Muscle layer of duodenum (tissue), 2 donors: ENCODE measurements around the gene HID1.
"Not testable (repeated sequence)": the region's sequence is repeated elsewhere in the genome, so short reads cannot be mapped to it uniquely, and the experiment has no call there.

Experiments used
- H3K27ac ChIP-seq: one replicate; pipeline ENCODE4 v1.7.0; 2013; ENCODE audit warnings: mild to moderate bottlenecking, low read length
- H3K27me3 ChIP-seq: one replicate; pipeline ENCODE4 v1.7.0; 2013; ENCODE audit warnings: low read depth, mild to moderate bottlenecking, control low read depth, low read length
- H3K36me3 ChIP-seq, 2 donors: one replicate each; pipeline ENCODE4 v1.7.0; 2013; ENCODE audit warnings: low read length in 2 of 2, control low read depth in 1 of 2, mild to moderate bottlenecking in 1 of 2; ENCODE audit not compliant: insufficient read depth in 2 of 2, control insufficient read depth in 1 of 2
- H3K4me1 ChIP-seq, 2 donors: one replicate each; pipeline ENCODE4 v1.7.0; 2013; ENCODE audit warnings: low read length in 2 of 2, mild to moderate bottlenecking in 2 of 2, control low read depth in 1 of 2, moderate library complexity in 1 of 2; ENCODE audit not compliant: insufficient read depth in 2 of 2, control insufficient read depth in 1 of 2
- H3K4me3 ChIP-seq, 2 donors: one replicate each; pipeline ENCODE4 v1.7.0; 2013; ENCODE audit warnings: low read length in 2 of 2, low read depth in 1 of 2, mild to moderate bottlenecking in 1 of 2
- H3K9me3 ChIP-seq, 2 donors: one replicate each; pipeline ENCODE4 v1.7.0; 2013; ENCODE audit warnings: low read length in 2 of 2, control low read depth in 1 of 2, mild to moderate bottlenecking in 1 of 2; ENCODE audit not compliant: control insufficient read depth in 1 of 2
- donor health status: healthy.

The HID1 gene

DNA sequence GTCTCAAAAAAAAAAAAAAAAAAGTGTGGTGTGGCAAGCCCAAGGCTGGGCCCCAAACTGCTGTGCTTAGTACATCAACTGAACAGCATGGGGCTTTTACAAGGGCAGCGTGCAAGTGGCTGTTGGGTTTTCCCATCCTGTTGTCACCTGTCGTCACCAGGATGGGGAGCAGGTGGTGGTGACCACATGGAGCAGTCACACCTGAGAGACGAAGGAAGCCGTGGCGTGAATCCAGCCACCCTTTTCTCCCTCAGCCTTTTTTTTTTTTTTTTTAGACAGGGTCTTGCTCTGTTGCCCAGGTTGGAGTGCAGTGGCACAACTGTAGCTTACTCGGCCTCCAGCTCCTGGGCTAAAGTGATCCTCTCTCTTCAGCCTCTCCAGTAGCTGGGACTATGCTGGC lies 35.8 kb upstream of the HID1 start:
- no peak overlapping the region for H3K4me3 ChIP-seq
- H3K36me3 ChIP-seq, result peaks cover 0 to 21% of the 10 kb centered on the region in 2 donors
- no peaks in the 10 kb centered on the region for H3K27me3 ChIP-seq
- no peaks in the 10 kb centered on the region for H3K9me3 ChIP-seq
- no peak overlapping the region for H3K27ac ChIP-seq
- H3K4me1 ChIP-seq, result peaks cover 7 to 23% of the 10 kb centered on the region in 2 donors

DNA sequence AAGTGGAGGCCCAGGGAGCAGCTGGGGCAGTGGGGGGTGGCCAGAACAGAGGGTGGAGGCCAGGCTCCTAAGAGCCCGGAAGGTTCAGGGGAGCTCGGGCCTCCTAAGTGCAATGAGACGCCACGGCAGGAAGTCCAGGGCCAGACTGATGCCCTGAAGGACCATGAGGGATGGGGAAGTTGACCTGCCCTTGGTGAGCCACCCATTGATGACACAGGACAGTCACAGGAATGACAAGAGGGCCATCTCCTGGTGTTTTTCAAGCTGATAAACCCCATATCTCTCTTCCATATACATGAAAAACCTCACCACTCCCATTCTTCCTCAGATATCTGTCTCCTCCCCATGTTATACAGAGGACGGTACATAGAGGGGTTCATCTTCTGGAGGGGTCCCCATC lies 34.1 kb upstream of the HID1 start:
- no peak overlapping the region for H3K27ac ChIP-seq
- H3K36me3 ChIP-seq, result peaks cover 10 to 38% of the 10 kb centered on the region in 2 donors

DNA sequence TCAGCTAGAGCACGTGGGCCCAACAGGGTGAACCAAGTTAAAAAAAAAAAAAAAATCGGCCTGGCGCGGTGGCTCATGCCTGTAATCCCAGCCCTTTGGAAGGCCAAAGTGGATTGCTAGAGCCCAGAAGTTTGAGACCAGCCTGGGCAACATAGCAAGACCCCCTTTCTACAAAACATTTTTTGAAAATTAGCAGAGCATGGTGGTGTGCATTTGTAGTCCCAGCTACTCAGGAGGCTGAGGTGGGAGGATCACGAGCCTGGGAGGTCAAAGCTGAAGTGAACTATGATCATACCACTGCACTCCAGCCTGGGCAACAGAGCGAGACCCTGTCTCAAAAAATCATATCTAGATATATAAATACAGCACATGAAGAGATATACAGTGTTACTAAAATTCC lies 33.5 kb upstream of the HID1 start:
- H3K9me3 ChIP-seq, H3K27me3 ChIP-seq, H3K4me1 ChIP-seq, H3K27ac ChIP-seq, H3K4me3 ChIP-seq: not testable (repeated sequence)
- H3K36me3 ChIP-seq, result peaks cover 14 to 44% of the 10 kb centered on the region in 2 donors

More for the DNA sequence above, 34.1 kb upstream of the HID1 start:
- peaks cover 5 to 13% of the 10 kb centered on the region in 2 donors for H3K4me1 ChIP-seq
- no peak overlapping the region for H3K4me3 ChIP-seq
- no peaks in the 10 kb centered on the region for H3K27me3 ChIP-seq
- H3K9me3 ChIP-seq, result no peaks in the 10 kb centered on the region

DNA sequence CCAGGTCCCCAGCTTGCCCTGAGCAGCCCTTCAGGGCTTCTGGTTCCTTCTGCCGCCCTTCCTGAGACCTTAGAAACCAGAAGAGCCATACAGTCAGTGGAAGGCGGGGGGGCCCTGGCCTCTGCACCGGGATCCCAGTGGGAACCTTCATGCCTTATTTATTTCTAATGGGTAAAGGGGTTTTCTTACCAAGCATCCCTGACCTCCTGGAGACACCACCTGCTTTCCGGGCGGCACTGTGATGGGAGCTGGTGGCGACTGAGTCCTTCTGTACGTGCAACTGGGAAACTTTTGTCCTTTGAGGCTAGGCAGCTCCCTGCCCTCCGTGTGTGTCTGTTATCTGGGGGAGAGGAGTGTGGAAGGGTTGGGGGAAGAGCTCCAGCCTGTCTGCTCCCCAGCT lies 32.7 kb upstream of the HID1 start:
- H3K36me3 ChIP-seq, result peaks cover 14 to 44% of the 10 kb centered on the region in 2 donors
- no peak overlapping the region for H3K27ac ChIP-seq
- H3K27me3 ChIP-seq, result no peaks in the 10 kb centered on the region
- H3K4me3 ChIP-seq, result no peak overlapping the region
- H3K9me3 ChIP-seq, result no peaks in the 10 kb centered on the region
- H3K4me1 ChIP-seq, result no peaks in the 10 kb centered on the region

DNA sequence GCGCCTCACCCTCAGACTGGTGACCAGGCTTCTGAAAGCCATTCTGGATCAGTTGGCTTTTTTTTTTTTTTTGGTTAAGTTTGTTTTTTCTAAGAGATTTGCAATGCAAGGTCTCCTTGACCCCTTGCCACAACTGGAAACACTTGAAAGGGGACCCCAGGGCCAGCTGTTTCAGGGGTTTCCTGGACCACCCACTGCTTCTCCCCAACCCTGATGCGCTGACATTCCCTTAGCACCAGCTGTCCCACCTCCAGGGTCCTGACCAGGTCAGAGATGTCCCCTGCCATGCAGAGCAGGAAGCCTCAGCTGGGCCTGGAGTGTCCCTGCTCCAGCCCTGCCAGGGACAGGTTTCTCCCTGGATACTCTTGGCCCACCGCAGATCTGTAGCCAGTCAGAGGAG lies 31.8 kb upstream of the HID1 start:
- Histone ChIP-seq H3K4me1 (no peaks in the 10 kb centered on the region), H3K9me3 (no peaks in the 10 kb centered on the region), H3K27me3 (no peaks in the 10 kb centered on the region), H3K4me3 (no peak overlapping the region), H3K36me3 (peaks cover 17 to 49% of the 10 kb centered on the region in 2 donors), H3K27ac (no peak overlapping the region)

DNA sequence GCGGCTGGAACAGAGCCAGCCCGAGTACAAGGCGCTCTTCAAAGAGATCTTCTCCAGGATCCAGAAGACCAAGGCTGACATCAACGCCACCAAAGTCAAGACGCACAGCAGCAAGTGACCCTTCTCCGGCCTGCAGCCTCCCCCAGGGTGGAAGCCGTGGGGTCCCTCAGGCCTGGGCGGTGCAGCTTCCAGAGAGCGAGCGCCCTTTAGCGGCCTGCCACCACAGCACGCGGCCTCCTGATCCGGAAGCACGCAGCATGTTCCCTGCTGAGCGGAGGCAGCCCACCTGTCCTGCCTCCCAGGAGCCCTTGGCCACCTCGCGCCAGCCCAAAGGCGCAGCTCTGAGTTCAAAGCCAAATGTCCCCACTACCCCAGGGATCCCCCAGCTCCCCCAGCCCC lies 31.4 kb upstream of the HID1 start:
- no peaks in the 10 kb centered on the region for H3K27me3 ChIP-seq
- peaks cover 19 to 49% of the 10 kb centered on the region in 2 donors for H3K36me3 ChIP-seq

DNA sequence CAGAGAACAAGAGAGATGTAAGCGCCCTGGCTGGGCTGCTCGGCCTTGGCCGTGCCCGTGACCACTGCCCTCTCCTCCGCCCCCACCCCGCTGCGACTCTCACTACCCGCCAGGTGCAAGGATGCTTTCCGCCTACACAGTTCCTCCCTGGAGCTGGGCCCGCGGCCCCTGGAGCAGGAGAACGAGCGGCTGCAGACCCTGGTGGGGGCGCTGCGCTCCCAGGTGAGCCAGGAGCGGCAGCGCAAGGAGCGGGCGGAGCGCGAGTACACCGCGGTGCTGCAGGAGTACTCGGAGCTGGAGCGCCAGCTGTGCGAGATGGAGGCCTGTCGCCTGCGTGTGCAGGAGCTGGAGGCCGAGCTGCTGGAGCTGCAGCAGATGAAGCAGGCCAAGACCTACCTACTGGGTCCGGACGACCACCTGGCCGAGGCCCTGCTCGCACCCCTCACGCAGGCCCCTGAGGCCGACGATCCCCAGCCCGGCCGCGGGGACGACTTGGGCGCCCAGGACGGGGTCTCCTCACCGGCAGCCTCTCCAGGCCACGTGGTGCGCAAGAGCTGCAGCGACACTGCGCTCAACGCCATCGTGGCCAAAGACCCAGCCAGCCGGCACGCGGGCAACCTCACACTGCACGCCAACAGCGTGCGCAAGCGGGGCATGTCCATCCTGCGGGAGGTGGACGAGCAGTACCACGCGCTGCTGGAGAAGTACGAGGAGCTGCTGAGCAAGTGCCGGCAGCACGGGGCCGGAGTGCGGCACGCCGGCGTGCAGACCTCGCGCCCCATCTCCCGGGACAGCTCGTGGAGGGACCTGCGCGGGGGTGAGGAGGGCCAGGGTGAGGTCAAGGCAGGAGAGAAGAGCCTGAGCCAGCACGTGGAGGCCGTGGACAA lies 30.8 kb upstream of the HID1 start:
- Histone ChIP-seq H3K27ac (no peak overlapping the region), H3K27me3 (no peaks in the 10 kb centered on the region), H3K4me3 (no peak overlapping the region), H3K36me3 (peaks cover 19 to 49% of the 10 kb centered on the region in 2 donors), H3K4me1 (no peaks in the 10 kb centered on the region), H3K9me3 (no peaks in the 10 kb centered on the region)

More for the DNA sequence above, 31.4 kb upstream of the HID1 start:
- H3K4me3 ChIP-seq, result no peak overlapping the region
- no peaks in the 10 kb centered on the region for H3K9me3 ChIP-seq
- H3K4me1 ChIP-seq, result no peaks in the 10 kb centered on the region
- no peak overlapping the region for H3K27ac ChIP-seq

DNA sequence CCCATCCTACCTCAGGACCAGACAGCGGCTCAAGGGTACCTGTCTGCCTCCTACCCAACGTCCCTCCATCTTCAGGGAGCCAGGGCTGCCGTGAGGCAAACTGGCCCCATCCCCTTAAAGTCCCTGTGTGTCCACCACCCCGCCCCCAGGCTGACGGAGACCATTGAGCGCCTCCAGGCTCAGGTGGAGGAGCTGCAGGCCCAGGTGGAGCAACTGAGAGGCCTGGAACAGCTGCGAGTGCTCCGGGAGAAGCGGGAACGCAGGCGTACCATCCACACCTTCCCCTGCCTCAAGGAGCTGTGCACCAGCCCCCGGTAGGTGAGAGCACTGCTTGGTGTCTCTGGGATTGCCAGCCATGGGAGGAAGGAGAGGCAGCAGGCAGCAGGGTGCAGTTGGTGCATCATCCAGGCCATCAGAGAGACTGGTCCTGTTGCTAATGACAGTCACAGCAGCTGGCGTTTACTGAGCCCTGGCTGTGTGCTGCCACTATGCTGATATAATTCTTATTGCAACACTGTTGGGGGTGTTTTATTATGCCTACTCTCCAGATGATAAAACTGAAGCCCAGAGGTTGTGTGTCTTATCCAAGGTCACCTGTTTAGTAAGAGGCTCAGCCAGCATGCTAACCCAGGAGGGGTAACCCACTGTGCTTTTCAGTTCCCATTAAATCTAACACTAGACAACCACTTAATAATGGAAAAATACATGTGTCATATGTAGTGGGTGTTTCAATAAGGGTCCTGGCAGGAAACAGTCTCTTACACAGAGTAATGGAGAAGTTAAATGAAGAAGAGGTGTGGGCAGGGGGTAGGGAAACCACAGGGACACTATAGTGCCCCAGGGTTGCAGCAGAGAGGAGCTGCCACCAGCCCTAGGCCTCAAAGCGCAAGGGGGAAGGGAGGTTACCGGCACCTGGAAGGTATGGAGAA lies 29.6 kb upstream of the HID1 start:
- H3K4me3 ChIP-seq, result no peak overlapping the region
- no peaks in the 10 kb centered on the region for H3K27me3 ChIP-seq
- H3K9me3 ChIP-seq, result no peaks in the 10 kb centered on the region
- no peak overlapping the region for H3K27ac ChIP-seq
- no peaks in the 10 kb centered on the region for H3K4me1 ChIP-seq
- peaks cover 19 to 49% of the 10 kb centered on the region in 2 donors for H3K36me3 ChIP-seq

DNA sequence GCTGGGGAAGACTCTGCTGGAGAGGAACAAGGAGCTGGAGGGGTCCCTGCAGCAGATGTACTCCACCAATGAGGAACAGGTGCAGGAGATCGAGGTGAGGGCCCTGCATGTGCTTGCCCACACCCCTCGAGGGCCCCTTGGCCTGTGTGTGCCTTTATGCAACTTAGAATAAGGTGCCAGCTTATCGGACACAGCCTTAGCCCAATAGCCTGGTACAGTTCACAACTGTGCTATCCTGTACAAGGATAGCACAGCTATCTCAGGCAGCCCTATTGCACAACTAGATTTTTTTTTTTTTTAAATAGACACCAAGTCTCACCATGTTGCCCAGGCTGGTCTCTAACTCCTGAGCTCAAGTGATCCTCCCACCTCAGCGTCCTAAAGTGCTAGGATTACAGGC lies 27.0 kb upstream of the HID1 start:
- Histone ChIP-seq H3K27ac (no peak overlapping the region), H3K4me1 (no peaks in the 10 kb centered on the region), H3K36me3 (peaks cover 19 to 39% of the 10 kb centered on the region in 2 donors), H3K9me3 (no peaks in the 10 kb centered on the region), H3K4me3 (no peak overlapping the region), H3K27me3 (no peaks in the 10 kb centered on the region)

DNA sequence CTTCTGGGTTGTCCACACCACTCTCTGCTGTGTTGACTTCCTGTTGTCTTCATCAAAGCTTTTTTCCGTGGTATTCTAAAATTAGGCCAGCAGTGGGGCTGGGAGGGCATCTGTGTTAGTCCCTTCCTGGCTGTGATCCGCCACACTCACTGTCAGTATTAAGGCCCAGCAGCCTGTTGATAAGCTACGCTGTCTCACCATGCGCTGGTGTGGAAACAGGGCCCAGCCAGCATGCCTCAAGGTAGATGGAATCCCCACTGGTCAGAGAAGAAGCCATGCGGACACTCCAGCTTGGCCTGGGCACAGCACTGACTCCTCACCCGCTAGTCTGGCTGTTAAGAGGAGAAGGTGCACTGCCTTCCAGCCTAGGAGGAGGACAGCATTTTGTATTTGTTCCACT lies 26.2 kb upstream of the HID1 start:
- Histone ChIP-seq H3K9me3 (no peaks in the 10 kb centered on the region), H3K4me3 (no peak overlapping the region), H3K27ac (no peak overlapping the region), H3K27me3 (no peaks in the 10 kb centered on the region), H3K4me1 (no peaks in the 10 kb centered on the region), H3K36me3 (peaks cover 19 to 32% of the 10 kb centered on the region in 2 donors)

DNA sequence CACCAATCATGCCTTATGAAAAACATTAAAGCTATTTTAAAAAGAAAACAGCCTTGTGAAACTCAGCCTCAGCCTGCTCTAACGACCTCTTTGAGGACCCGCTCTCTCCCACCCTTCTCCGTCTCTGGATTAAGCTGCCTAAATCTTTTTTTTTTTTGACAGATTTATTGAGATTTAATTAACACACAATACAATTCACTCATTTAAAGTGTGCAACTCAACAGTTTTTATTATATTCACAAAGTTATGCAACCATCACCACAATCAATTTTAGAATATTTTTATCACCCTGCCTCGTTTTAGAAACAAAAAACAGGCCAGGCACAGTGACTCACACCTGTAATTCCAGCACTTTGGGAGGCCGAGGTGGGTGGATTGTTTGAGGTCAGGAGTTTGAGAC lies 23.3 kb upstream of the HID1 start:
- Histone ChIP-seq H3K4me3 (no peak overlapping the region), H3K36me3 (peaks cover 5 to 6% of the 10 kb centered on the region in 2 donors), H3K4me1 (no peaks in the 10 kb centered on the region), H3K9me3 (no peaks in the 10 kb centered on the region), H3K27ac (no peak overlapping the region), H3K27me3 (no peaks in the 10 kb centered on the region)
